ENCODE data around the gene CACNB2.

- no peak for TF ChIP-seq CTCF (IDR thresholded peaks at IDR 0.05)
- TF ChIP-seq EP300 (IDR thresholded peaks at IDR 0.05): no peak
- TF ChIP-seq POLR2A (IDR thresholded peaks at IDR 0.05): no peak
Observed at GRCh38 chr10:18094793-18095192, 45.4 kb upstream of the CACNB2 start.

Data from tibial nerve (tissue), 4 donors.